NCI-H82 treated with DMSO at 0.1 percent for 48 hours (cell line): ENCODE measurements around the gene PDE3B.
"Not testable (repeated sequence)": the region's sequence is repeated elsewhere in the genome, so short reads cannot be mapped to it uniquely, and the experiment has no call there.

Source experiments
- DNase-seq: peaks from one replicate; lab custom pipeline; 2025; ENCODE audit not compliant: unreplicated experiment; lab: John Stamatoyannopoulos, UW

Gene PDE3B

GRCh38 chr11:14875163-14875562 lies 231.6 kb downstream of the PDE3B start:
- DNase-seq: no peak

- DNase-seq: no peak
Observed at GRCh38 chr11:14881576-14882193, 238.1 kb downstream of the PDE3B start.

GRCh38 chr11:14882196-14882595 lies 238.6 kb downstream of the PDE3B start:
- no peak for DNase-seq

- not testable (repeated sequence) for DNase-seq
Observed at GRCh38 chr11:14883683-14884082, 240.1 kb downstream of the PDE3B start.

- DNase-seq: no peak
Observed at GRCh38 chr11:14884667-14885273, 241.2 kb downstream of the PDE3B start.

- DNase-seq: no peak
Observed at GRCh38 chr11:14886513-14886912, 242.9 kb downstream of the PDE3B start.

GRCh38 chr11:14891143-14892035 lies 247.8 kb downstream of the PDE3B start:
- DNase-seq: peak; percentile 46

- DNase-seq: peak; percentile 76
Observed at GRCh38 chr11:14892036-14892556, 248.5 kb downstream of the PDE3B start, which contains the start of gene CYP2R1. TSS of gene CYP2R1 (minus strand) at chr11:14892231. CDS start at chr11:14892205, 26 bp downstream.

- no peak for DNase-seq
Observed at GRCh38 chr11:14892577-14892976, 249.0 kb downstream of the PDE3B start.

- no peak for DNase-seq
Observed at GRCh38 chr11:14894657-14895598, 251.3 kb downstream of the PDE3B start.

- no peak for DNase-seq
Observed at GRCh38 chr11:14898355-14898754, 254.8 kb downstream of the PDE3B start.

- no peak for DNase-seq
Observed at GRCh38 chr11:14898906-14899305, 255.3 kb downstream of the PDE3B start.

GRCh38 chr11:14902650-14903350 lies 259.2 kb downstream of the PDE3B start:
- DNase-seq: no peak

GRCh38 chr11:14904745-14905103 lies 261.1 kb downstream of the PDE3B start:
- no peak for DNase-seq

- no peak for DNase-seq
Observed at GRCh38 chr11:14905104-14906033, 261.8 kb downstream of the PDE3B start.

- DNase-seq: no peak
Observed at GRCh38 chr11:14906578-14906977, 263.0 kb downstream of the PDE3B start.

- DNase-seq: no peak
Observed at GRCh38 chr11:14906993-14907392, 263.4 kb downstream of the PDE3B start.

- DNase-seq: no peak
Observed at GRCh38 chr11:14907411-14908213, 264.0 kb downstream of the PDE3B start.
